B cell (primary cell): Measurements from ENCODE around the gene PWWP2B. TPM values are rescaled to one million over a fixed set of nuclear protein-coding genes. Genes with fewer than 3 reads are reported as not detected.
"Not testable (repeated sequence)": the region's sequence is repeated elsewhere in the genome, so short reads cannot be mapped to it uniquely, and the experiment has no call there.

Experiments used
- ATAC-seq: fragments of 200-7000 bp; cut with Tn5 transposase; one replicate; pipeline ENCODE4 v1.10.0; 2021; ENCODE audit warnings: low read depth, mild to moderate bottlenecking, moderate number of reproducible peaks, moderate library complexity
- CTCF ChIA-PET: fragments of 350-600 bp; sonication (Branson Sonifier 250); formaldehyde crosslinking; loops from one replicate; lab custom pipeline; 2021; ENCODE audit warnings: antibody characterized with exemption, inconsistent platforms; lab: Charles Lee
- POLR2A ChIA-PET: fragments of 350-600 bp; sonication (Branson Sonifier 250); formaldehyde crosslinking; loops from one replicate; lab custom pipeline; 2021; ENCODE audit warnings: antibody characterized with exemption; lab: Charles Lee
- DNase-seq: peaks from one replicate; pipeline ENCODE4 v3.0.0; 2013
- H2AFZ ChIP-seq: 2 replicates; pipeline ENCODE4 v1.6.1; 2012; ENCODE audit warnings: mild to moderate bottlenecking, low read depth, low read length; ENCODE audit not compliant: insufficient read depth, poor library complexity, severe bottlenecking
- H3K27ac ChIP-seq, 2 donors: 1 replicate in 1 of 2; 2 replicates in 1 of 2; pipeline ENCODE4 v1.5.1; 2012 to 2013; ENCODE audit warnings: low read length in 2 of 2, mild to moderate bottlenecking in 2 of 2, moderate library complexity in 1 of 2
- H3K27me3 ChIP-seq, 4 experiments: fragments of 200-600 bp in 1 of 4; sonication (generic) in 1 of 4; replicated peaks in 1 of 4; 1 replicate in 2 of 4; 2 replicates in 2 of 4; pipeline versions ENCODE4 v1.6.1 to v1.7.0; 2013 to 2016; ENCODE audit warnings: low read length in 3 of 4, mild to moderate bottlenecking in 2 of 4, mixed read lengths in 1 of 4, moderate library complexity in 1 of 4; ENCODE audit not compliant: insufficient read depth in 4 of 4, control insufficient read depth in 3 of 4; ENCODE audit errors: control extremely low read depth in 1 of 4
- H3K36me3 ChIP-seq, 2 experiments: replicated peaks in 1 of 2; 1 replicate in 1 of 2; 2 replicates in 1 of 2; pipeline versions ENCODE4 v1.6.1 to v1.7.1; 2013; ENCODE audit warnings: low read length in 1 of 2; ENCODE audit not compliant: insufficient read depth in 2 of 2, control insufficient read depth in 1 of 2; ENCODE audit errors: control extremely low read depth in 1 of 2, extremely low read depth in 1 of 2
- H3K4me1 ChIP-seq, 2 donors: fragments of 200-600 bp in 1 of 2; sonication (generic) in 1 of 2; 1 replicate in 1 of 2; 2 replicates in 1 of 2; pipeline versions ENCODE4 v1.5.1 to v1.6.1; 2013 to 2017; ENCODE audit warnings: low read length in 2 of 2; ENCODE audit not compliant: control insufficient read depth in 2 of 2, insufficient read depth in 2 of 2
- H3K4me2 ChIP-seq: replicated peaks from 2 replicates; pipeline ENCODE3; 2012; ENCODE audit warnings: mild to moderate bottlenecking, low read depth, low read length; ENCODE audit not compliant: poor library complexity, severe bottlenecking
- H3K4me3 ChIP-seq, 5 experiments: fragments of 200-600 bp in 1 of 5; sonication (generic) in 1 of 5; 1 replicate in 3 of 5; 2 replicates in 2 of 5; pipeline versions ENCODE4 v1.5.1 to v1.7.0; 2011 to 2016; ENCODE audit warnings: low read length in 4 of 5, mild to moderate bottlenecking in 4 of 5, low read depth in 2 of 5, control low read depth in 1 of 5, moderate library complexity in 1 of 5; ENCODE audit not compliant: insufficient read depth in 1 of 5; ENCODE audit errors: control extremely low read depth in 1 of 5, extremely low read depth in 1 of 5
- H3K79me2 ChIP-seq: fragments of 200-600 bp; sonication (generic); one replicate; pipeline ENCODE4 v1.6.0; 2016; ENCODE audit warnings: low read length; ENCODE audit not compliant: control insufficient read depth, insufficient read depth
- H3K9ac ChIP-seq: fragments of 200-600 bp; sonication (generic); 2 replicates; pipeline ENCODE4 v1.6.1; 2017; ENCODE audit warnings: mild to moderate bottlenecking, low read length, moderate library complexity
- H3K9me3 ChIP-seq, 3 donors: one replicate each; pipeline versions ENCODE4 v1.6.1 to v1.7.1; 2013; ENCODE audit warnings: low read length in 2 of 3; ENCODE audit not compliant: control insufficient read depth in 2 of 3, insufficient read depth in 1 of 3; ENCODE audit errors: control extremely low read depth in 1 of 3
- H4K20me1 ChIP-seq: 2 replicates; pipeline ENCODE4 v1.6.0; 2012; ENCODE audit warnings: mild to moderate bottlenecking, low read length; ENCODE audit not compliant: insufficient read depth, control insufficient read depth, poor library complexity, severe bottlenecking
- H3K27ac Mint-ChIP-seq: one replicate; pipeline ENCODE4 v1.8.0; 2021; ENCODE audit warnings: mixed read lengths
- H3K27me3 Mint-ChIP-seq: one replicate; pipeline ENCODE4 v1.8.0; 2021; ENCODE audit warnings: mixed read lengths
- H3K4me1 Mint-ChIP-seq: one replicate; pipeline ENCODE4 v1.8.0; 2021; ENCODE audit warnings: mixed read lengths
- H3K4me3 Mint-ChIP-seq: one replicate; pipeline ENCODE4 v1.8.0; 2021; ENCODE audit warnings: mixed read lengths
- H3K9me3 Mint-ChIP-seq: one replicate; pipeline ENCODE4 v1.8.0; 2022; ENCODE audit warnings: mixed read lengths; ENCODE audit not compliant: insufficient read depth
- EZH2 ChIP-seq: IDR thresholded peaks from 2 replicates; pipeline ENCODE4 v1.6.1; 2012; ENCODE audit warnings: borderline replicate concordance, low read depth, mild to moderate bottlenecking, moderate library complexity, low read length; ENCODE audit not compliant: insufficient read depth, poor library complexity, severe bottlenecking
- WGBS: methylation state at CpG from one replicate; pipeline ENCODE4 v1.1.5; 2013; ENCODE audit warnings: missing lambda C conversion rate; ENCODE audit not compliant: insufficient coverage; 5-methylcytosine and 5-hydroxymethylcytosine counted together
- intact Hi-C: fragments of 100-400 bp; cut with micrococcal nuclease; formaldehyde crosslinking; loops from one replicate; pipeline ENCODE4 v1.10.0; 2022
- polyA plus RNA-seq: library from polyadenylated mRNA; depleted of rRNA; stranded (reverse); fragments of >200 nt; gene quantifications from 2 replicates; pipeline ENCODE4 v1.2.3, GENCODE V29; 2012
- total RNA-seq, 2 donors: library from RNA; stranded (reverse); fragments of 120-200 nt in 1 of 2; gene quantifications; 1 replicate in 1 of 2; 2 replicates in 1 of 2; pipeline versions ENCODE4 v1.2.3 to v1.2.4, GENCODE V29; 2013 to 2022
- TF ChIP-seq, protein P1 (sequence below): fragments of 200-600 bp; IDR thresholded peaks from one replicate; pipeline ENCODE4 v1.8.0; 2022; ENCODE audit warnings: antibody characterized with exemption, mild to moderate bottlenecking

The PWWP2B gene
- total and polyA plus RNA-seq, 2 donors (not counting 1 experiment from before 2014, with no cell fraction given) = 13.6 to 34.4 TPM

DNA sequence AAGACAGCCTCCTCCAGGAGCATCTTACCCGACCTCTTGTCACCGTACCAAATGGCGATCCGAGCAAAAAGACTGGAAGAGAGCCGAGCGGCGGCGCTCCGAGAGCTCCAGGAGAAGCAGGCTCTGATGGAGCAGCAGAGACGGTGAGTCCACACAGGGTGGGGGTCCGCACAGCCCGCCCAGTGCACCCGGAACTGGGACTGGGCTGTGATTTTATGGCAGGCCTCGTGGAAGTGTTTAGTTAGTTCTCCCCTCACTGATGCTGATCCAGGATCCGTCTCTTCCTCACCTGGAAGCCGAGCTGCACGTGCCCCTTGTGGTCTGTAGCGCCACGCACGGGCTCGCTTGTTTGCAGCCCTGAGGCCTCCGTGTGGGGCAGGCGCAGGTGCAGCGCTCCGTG is 45.4 kb upstream of the PWWP2B start:
- Histone ChIP-seq H3K27me3 (no peaks in the 10 kb centered on the region), H4K20me1 (no peaks in the 10 kb centered on the region), H3K4me2 (no peak overlapping the region), H3K4me3 (no peak overlapping the region), H3K9ac (no peak overlapping the region), H3K79me2 (no peaks in the 10 kb centered on the region), H2AFZ (no peak overlapping the region), H3K36me3 (peaks cover 0 to 4% of the 10 kb centered on the region in 2 experiments), H3K27ac (no peak overlapping the region), H3K9me3 (peaks cover 0 to 3% (median 0%) of the 10 kb centered on the region in 3 donors), H3K4me1 (peaks cover 0 to 7% of the 10 kb centered on the region in 2 donors)
- DNase-seq = no peak
- CTCF ChIA-PET = interaction anchor here (0.9 to 3.0 kb wide), 2 partner anchors 9 to 128 kb away, joined by 3 to 21 read pairs; no protein-coding TSS in a partner anchor
- intact Hi-C loops = loop anchor here (1.0 kb wide), 2 partner anchors 43 to 102 kb away; no protein-coding TSS in a partner anchor
- H3K9me3 Mint-ChIP-seq = no peaks in the 10 kb centered on the region
- WGBS = 98% methylated on average over 16 of the region's 25 CpGs
- H3K27ac Mint-ChIP-seq = no peak overlapping the region
- no peak for ATAC-seq
- TF ChIP-seq EZH2 = no peak
- TF ChIP-seq, protein P1, sequence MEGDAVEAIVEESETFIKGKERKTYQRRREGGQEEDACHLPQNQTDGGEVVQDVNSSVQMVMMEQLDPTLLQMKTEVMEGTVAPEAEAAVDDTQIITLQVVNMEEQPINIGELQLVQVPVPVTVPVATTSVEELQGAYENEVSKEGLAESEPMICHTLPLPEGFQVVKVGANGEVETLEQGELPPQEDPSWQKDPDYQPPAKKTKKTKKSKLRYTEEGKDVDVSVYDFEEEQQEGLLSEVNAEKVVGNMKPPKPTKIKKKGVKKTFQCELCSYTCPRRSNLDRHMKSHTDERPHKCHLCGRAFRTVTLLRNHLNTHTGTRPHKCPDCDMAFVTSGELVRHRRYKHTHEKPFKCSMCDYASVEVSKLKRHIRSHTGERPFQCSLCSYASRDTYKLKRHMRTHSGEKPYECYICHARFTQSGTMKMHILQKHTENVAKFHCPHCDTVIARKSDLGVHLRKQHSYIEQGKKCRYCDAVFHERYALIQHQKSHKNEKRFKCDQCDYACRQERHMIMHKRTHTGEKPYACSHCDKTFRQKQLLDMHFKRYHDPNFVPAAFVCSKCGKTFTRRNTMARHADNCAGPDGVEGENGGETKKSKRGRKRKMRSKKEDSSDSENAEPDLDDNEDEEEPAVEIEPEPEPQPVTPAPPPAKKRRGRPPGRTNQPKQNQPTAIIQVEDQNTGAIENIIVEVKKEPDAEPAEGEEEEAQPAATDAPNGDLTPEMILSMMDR = no peak
- POLR2A ChIA-PET = no interaction called here
- no peaks in the 10 kb centered on the region for H3K27me3 Mint-ChIP-seq
- H3K4me1 Mint-ChIP-seq = peaks cover 12% of the 10 kb centered on the region
- H3K4me3 Mint-ChIP-seq = no peak overlapping the region

DNA sequence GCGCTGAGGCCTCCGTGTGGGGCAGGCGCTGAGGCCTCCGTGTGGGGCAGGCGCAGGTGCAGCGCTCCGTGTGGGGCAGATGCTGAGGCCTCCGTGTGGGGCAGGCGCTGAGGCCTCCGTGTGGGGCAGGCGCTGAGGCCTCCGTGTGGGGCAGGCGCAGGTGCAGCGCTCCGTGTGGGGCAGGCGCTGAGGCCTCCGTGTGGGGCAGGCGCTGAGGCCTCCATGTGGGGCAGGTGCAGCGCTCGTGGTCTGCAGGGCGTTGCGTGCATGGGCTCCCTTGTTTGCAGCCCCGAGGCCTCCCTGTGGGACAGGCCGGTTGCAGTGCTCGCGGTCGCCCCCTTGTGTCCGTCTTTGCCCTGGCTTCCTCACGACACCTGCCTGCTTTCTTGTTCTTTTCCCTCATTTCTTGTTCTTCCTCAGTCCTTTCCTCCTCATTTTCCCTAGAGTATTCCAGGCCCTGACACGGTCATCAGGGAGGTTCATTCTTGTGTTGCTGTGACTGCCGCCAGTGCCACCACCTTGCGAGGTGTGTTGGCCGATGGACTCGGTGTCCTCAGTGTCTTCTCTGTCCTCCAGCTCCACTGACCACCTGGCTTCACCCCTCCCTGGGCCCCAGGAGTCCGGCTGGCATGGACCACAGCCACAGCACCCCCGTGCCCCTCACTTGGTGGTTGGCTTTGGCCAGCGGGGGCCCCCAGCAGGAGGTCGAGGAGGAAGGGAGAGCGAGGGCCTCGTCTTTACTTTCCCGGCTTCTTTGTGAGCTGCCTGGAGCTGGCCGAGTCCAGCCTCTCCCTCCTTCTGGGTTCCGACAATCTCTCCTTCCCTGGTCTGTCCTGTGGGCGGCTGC is 44.3 kb upstream of the PWWP2B start:
- intact Hi-C loops = loop anchor here (1.0 kb wide), 2 partner anchors 44 to 101 kb away; no protein-coding TSS in a partner anchor
- CTCF ChIA-PET = interaction anchor here (0.7 to 3.0 kb wide), 10 partner anchors 8 to 133 kb away, joined by 3 to 21 read pairs (median 4); no protein-coding TSS in a partner anchor
- POLR2A ChIA-PET = not testable (repeated sequence)

More for the DNA sequence above, 44.3 kb upstream of the PWWP2B start:
- H3K4me1 Mint-ChIP-seq, H3K4me3 ChIP-seq, H3K9ac ChIP-seq, H3K4me2 ChIP-seq, H2AFZ ChIP-seq, H4K20me1 ChIP-seq, H3K4me1 ChIP-seq, H3K4me3 Mint-ChIP-seq, H3K27me3 Mint-ChIP-seq, H3K36me3 ChIP-seq, H3K27me3 ChIP-seq, H3K9me3 Mint-ChIP-seq, H3K79me2 ChIP-seq, H3K9me3 ChIP-seq, H3K27ac ChIP-seq: not testable (repeated sequence)
- ATAC-seq (peak; percentile 85), DNase-seq (peak; percentile 79)
- TF ChIP-seq, protein P1 = peak; percentile 77
- peak overlapping the region; percentile 20 for H3K27ac Mint-ChIP-seq
- 59% methylated on average over 36 of the region's 44 CpGs for WGBS
